GM23338 (cell line): ENCODE results near the gene SND1. TPM values are rescaled to one million over a fixed set of nuclear protein-coding genes. Genes with fewer than 3 reads are reported as not detected.

Source experiments
- ATAC-seq: fragments of 200-7000 bp; cut with Tn5 transposase; 3 replicates; pipeline ENCODE4 v1.9.1; 2020
- DNase-seq: peaks from one replicate; pipeline ENCODE4 v3.0.0-alpha.2; 2015; ENCODE audit warnings: low spot score
- H2AFZ ChIP-seq: fragments of 200-600 bp; sonication (generic); 2 replicates; pipeline ENCODE4 v1.8.0; 2016; ENCODE audit warnings: antibody characterized with exemption, mild to moderate bottlenecking, moderate library complexity
- H3F3A ChIP-seq: fragments of 200-600 bp; sonication (generic); replicated peaks from 2 replicates; pipeline ENCODE4 v1.8.0; 2017; ENCODE audit warnings: antibody characterized with exemption, mixed run types, low read depth
- H3K27ac ChIP-seq: fragments of 200-600 bp; sonication (generic); 2 replicates; pipeline ENCODE4 v1.6.1; 2016; ENCODE audit warnings: low read depth
- H3K27me3 ChIP-seq: fragments of 200-600 bp; sonication (generic); 2 replicates; pipeline ENCODE4 v1.8.0; 2016; ENCODE audit warnings: mild to moderate bottlenecking, mixed run types, moderate library complexity; ENCODE audit not compliant: insufficient read depth
- H3K36me3 ChIP-seq: fragments of 200-600 bp; sonication (generic); 2 replicates; pipeline ENCODE4 v1.8.0; 2016; ENCODE audit warnings: mild to moderate bottlenecking; ENCODE audit not compliant: insufficient read depth
- H3K4me1 ChIP-seq: fragments of 200-600 bp; sonication (generic); 2 replicates; pipeline ENCODE4 v1.8.0; 2016; ENCODE audit warnings: mild to moderate bottlenecking, moderate library complexity; ENCODE audit not compliant: insufficient read depth
- H3K4me2 ChIP-seq: fragments of 200-600 bp; sonication (generic); 2 replicates; pipeline ENCODE4 v1.7.1; 2017; ENCODE audit warnings: mixed run types
- H3K4me3 ChIP-seq: fragments of 200-600 bp; sonication (generic); 2 replicates; pipeline ENCODE4 v1.6.1; 2016; ENCODE audit warnings: mixed run types
- H3K79me2 ChIP-seq: fragments of 200-600 bp; sonication (generic); replicated peaks from 2 replicates; pipeline ENCODE4 v1.8.0; 2017; ENCODE audit warnings: mild to moderate bottlenecking; ENCODE audit not compliant: insufficient read depth
- H3K9me2 ChIP-seq: fragments of 200-600 bp; sonication (generic); 2 replicates; pipeline ENCODE4 v1.8.0; 2017; ENCODE audit not compliant: insufficient read depth
- H4K20me1 ChIP-seq: fragments of 200-600 bp; sonication (generic); replicated peaks from 2 replicates; pipeline ENCODE4 v1.8.0; 2017; ENCODE audit warnings: mild to moderate bottlenecking; ENCODE audit not compliant: insufficient read depth
- H3K27ac Mint-ChIP-seq: 2 replicates; pipeline ENCODE4 v1.8.0; 2020; ENCODE audit warnings: inconsistent platforms, mild to moderate bottlenecking, moderate library complexity, mixed read lengths
- H3K27me3 Mint-ChIP-seq: 3 replicates; pipeline ENCODE4 v1.8.0; 2022; ENCODE audit warnings: low read depth, mild to moderate bottlenecking, moderate library complexity, mixed read lengths, inconsistent platforms; ENCODE audit not compliant: insufficient read depth, poor library complexity
- H3K36me3 Mint-ChIP-seq: 3 replicates; pipeline ENCODE4 v1.8.0; 2021; ENCODE audit warnings: low read depth, mild to moderate bottlenecking, inconsistent platforms, moderate library complexity, mixed read lengths
- H3K4me1 Mint-ChIP-seq: 3 replicates; pipeline ENCODE4 v1.8.0; 2020; ENCODE audit warnings: mild to moderate bottlenecking, inconsistent platforms, mixed read lengths
- H3K4me3 Mint-ChIP-seq: 3 replicates; pipeline ENCODE4 v1.8.0; 2021; ENCODE audit warnings: moderate library complexity, mild to moderate bottlenecking, inconsistent platforms, mixed read lengths
- H3K9me3 Mint-ChIP-seq: 3 replicates; pipeline ENCODE4 v1.8.0; 2020; ENCODE audit warnings: moderate library complexity, mild to moderate bottlenecking, inconsistent platforms, mixed read lengths
- CREB1 ChIP-seq: fragments of 250-450 bp; sonication (Bioruptor Pico); IDR thresholded peaks from 2 replicates; pipeline ENCODE4 v1.5.0; 2020; ENCODE audit warnings: low read depth, mild to moderate bottlenecking, moderate library complexity
- EZH2 ChIP-seq: fragments of 200-600 bp; sonication (generic); IDR thresholded peaks from one replicate; pipeline ENCODE4 v1.8.0; 2017; ENCODE audit warnings: antibody characterized with exemption, mild to moderate bottlenecking, low read depth; ENCODE audit not compliant: unreplicated experiment
- NANOG ChIP-seq: IDR thresholded peaks from 2 replicates; pipeline ENCODE4 v1.6.1; 2016; ENCODE audit warnings: antibody characterized with exemption, borderline replicate concordance
- STAT1 ChIP-seq: IDR thresholded peaks from one replicate; pipeline ENCODE4 v1.6.1; 2016; ENCODE audit warnings: antibody characterized with exemption; ENCODE audit not compliant: unreplicated experiment
- ZNF331 ChIP-seq: fragments of 250-450 bp; sonication (Bioruptor Pico); IDR thresholded peaks from 2 replicates; pipeline ENCODE4 v1.5.0; 2020; ENCODE audit warnings: low read depth, mild to moderate bottlenecking, moderate library complexity
- polyA plus RNA-seq: library from polyadenylated mRNA; unstranded; fragments of >200 nt; fragmentation: Nextera tagmentation; extraction: Ambion mirVana; gene quantifications from 2 replicates; pipeline ENCODE4 v1.2.1, GENCODE V29; 2016
- total RNA-seq: library from RNA; depleted of rRNA; stranded (reverse); fragments of >200 nt; shearing (Covaris generic); gene quantifications from 2 replicates; pipeline ENCODE4 v1.2.3, GENCODE V29; 2014
- TF ChIP-seq, protein P1 (sequence below): IDR thresholded peaks from 2 replicates; pipeline ENCODE4 v1.6.1; 2016; ENCODE audit warnings: antibody characterized with exemption
- TF ChIP-seq, protein P2 (sequence below): fragments of 250-450 bp; sonication (Bioruptor Pico); IDR thresholded peaks from 2 replicates; pipeline ENCODE4 v1.5.0; 2020; ENCODE audit warnings: mild to moderate bottlenecking, moderate library complexity
- TF ChIP-seq, protein P3 (sequence below), 2 experiments: fragments of 200-600 bp in 1 of 2; sonication (generic) in 1 of 2; conservative IDR thresholded peaks; 2 replicates each; pipeline versions ENCODE4 v1.5.1 to v1.6.1; 2016 to 2017; ENCODE audit warnings: antibody characterized with exemption in 2 of 2, low read depth in 2 of 2, mild to moderate bottlenecking in 2 of 2, moderate library complexity in 1 of 2

The SND1 gene
- total and polyA plus RNA-seq, 2 experiments from 2014 or later, result 107 to 254 TPM

DNA sequence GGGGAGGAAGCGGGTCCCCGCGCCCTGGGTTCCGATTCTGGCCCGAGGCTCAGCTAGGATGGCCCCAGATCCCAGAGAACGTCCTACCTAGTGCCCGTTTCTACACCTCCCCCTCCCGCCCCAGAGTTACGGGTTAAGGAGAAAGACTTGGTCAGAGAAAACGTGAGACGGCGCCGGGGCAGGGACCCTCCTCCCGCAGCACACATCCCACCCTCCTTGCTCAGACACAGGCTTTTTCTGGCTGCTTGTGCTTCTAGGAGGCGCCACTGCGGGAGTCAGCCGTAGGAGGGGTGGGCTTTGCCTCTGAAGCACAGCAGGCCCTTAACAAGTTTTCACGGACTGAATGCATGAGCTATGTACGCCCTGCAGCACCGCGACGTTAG, 484.2 kb downstream of the SND1 start:
- Histone ChIP-seq H4K20me1 (no peaks in the 10 kb centered on the region), H3F3A (no peaks in the 10 kb centered on the region), H3K79me2 (no peaks in the 10 kb centered on the region), H3K4me3 (peak overlapping the region; percentile 77), H3K4me2 (peak overlapping the region; percentile 92), H3K9me2 (no peaks in the 10 kb centered on the region), H3K4me1 (peaks cover 11% of the 10 kb centered on the region; the same call in 1 of the 2 replicates), H3K36me3 (no peaks in the 10 kb centered on the region), H3K27me3 (peaks cover 62% of the 10 kb centered on the region), H3K27ac (no peak overlapping the region), H2AFZ (peak overlapping the region; percentile 98)
- Mint-ChIP-seq H3K4me1 (peaks cover 9% of the 10 kb centered on the region), H3K36me3 (peaks cover 8% of the 10 kb centered on the region), H3K9me3 (peaks cover 20% of the 10 kb centered on the region), H3K4me3 (peak overlapping the region; percentile 77), H3K27me3 (peaks cover 34% of the 10 kb centered on the region), H3K27ac (no peak overlapping the region)
- TF ChIP-seq, protein P1, sequence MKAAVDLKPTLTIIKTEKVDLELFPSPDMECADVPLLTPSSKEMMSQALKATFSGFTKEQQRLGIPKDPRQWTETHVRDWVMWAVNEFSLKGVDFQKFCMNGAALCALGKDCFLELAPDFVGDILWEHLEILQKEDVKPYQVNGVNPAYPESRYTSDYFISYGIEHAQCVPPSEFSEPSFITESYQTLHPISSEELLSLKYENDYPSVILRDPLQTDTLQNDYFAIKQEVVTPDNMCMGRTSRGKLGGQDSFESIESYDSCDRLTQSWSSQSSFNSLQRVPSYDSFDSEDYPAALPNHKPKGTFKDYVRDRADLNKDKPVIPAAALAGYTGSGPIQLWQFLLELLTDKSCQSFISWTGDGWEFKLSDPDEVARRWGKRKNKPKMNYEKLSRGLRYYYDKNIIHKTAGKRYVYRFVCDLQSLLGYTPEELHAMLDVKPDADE, result no peak
- TF ChIP-seq ZNF331 (CRISPR knock-in tag) (no peak), CREB1 (CRISPR knock-in tag) (no peak), NANOG (no peak), STAT1 (no peak), EZH2 (peak; percentile 35)
- TF ChIP-seq, protein P2, sequence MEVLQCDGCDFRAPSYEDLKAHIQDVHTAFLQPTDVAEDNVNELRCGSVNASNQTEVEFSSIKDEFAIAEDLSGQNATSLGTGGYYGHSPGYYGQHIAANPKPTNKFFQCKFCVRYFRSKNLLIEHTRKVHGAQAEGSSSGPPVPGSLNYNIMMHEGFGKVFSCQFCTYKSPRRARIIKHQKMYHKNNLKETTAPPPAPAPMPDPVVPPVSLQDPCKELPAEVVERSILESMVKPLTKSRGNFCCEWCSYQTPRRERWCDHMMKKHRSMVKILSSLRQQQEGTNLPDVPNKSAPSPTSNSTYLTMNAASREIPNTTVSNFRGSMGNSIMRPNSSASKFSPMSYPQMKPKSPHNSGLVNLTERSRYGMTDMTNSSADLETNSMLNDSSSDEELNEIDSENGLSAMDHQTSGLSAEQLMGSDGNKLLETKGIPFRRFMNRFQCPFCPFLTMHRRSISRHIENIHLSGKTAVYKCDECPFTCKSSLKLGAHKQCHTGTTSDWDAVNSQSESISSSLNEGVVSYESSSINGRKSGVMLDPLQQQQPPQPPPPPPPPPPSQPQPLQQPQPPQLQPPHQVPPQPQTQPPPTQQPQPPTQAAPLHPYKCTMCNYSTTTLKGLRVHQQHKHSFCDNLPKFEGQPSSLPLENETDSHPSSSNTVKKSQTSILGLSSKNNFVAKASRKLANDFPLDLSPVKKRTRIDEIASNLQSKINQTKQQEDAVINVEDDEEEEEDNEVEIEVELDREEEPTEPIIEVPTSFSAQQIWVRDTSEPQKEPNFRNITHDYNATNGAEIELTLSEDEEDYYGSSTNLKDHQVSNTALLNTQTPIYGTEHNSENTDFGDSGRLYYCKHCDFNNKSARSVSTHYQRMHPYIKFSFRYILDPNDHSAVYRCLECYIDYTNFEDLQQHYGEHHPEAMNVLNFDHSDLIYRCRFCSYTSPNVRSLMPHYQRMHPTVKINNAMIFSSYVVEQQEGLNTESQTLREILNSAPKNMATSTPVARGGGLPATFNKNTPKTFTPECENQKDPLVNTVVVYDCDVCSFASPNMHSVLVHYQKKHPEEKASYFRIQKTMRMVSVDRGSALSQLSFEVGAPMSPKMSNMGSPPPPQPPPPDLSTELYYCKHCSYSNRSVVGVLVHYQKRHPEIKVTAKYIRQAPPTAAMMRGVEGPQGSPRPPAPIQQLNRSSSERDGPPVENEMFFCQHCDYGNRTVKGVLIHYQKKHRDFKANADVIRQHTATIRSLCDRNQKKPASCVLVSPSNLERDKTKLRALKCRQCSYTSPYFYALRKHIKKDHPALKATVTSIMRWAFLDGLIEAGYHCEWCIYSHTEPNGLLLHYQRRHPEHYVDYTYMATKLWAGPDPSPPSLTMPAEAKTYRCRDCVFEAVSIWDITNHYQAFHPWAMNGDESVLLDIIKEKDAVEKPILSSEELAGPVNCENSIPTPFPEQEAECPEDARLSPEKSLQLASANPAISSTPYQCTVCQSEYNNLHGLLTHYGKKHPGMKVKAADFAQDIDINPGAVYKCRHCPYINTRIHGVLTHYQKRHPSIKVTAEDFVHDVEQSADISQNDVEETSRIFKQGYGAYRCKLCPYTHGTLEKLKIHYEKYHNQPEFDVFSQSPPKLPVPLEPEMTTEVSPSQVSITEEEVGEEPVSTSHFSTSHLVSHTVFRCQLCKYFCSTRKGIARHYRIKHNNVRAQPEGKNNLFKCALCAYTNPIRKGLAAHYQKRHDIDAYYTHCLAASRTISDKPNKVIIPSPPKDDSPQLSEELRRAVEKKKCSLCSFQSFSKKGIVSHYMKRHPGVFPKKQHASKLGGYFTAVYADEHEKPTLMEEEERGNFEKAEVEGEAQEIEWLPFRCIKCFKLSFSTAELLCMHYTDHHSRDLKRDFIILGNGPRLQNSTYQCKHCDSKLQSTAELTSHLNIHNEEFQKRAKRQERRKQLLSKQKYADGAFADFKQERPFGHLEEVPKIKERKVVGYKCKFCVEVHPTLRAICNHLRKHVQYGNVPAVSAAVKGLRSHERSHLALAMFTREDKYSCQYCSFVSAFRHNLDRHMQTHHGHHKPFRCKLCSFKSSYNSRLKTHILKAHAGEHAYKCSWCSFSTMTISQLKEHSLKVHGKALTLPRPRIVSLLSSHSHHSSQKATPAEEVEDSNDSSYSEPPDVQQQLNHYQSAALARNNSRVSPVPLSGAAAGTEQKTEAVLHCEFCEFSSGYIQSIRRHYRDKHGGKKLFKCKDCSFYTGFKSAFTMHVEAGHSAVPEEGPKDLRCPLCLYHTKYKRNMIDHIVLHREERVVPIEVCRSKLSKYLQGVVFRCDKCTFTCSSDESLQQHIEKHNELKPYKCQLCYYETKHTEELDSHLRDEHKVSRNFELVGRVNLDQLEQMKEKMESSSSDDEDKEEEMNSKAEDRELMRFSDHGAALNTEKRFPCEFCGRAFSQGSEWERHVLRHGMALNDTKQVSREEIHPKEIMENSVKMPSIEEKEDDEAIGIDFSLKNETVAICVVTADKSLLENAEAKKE (CRISPR knock-in tag), result no peak
- TF ChIP-seq, protein P3, sequence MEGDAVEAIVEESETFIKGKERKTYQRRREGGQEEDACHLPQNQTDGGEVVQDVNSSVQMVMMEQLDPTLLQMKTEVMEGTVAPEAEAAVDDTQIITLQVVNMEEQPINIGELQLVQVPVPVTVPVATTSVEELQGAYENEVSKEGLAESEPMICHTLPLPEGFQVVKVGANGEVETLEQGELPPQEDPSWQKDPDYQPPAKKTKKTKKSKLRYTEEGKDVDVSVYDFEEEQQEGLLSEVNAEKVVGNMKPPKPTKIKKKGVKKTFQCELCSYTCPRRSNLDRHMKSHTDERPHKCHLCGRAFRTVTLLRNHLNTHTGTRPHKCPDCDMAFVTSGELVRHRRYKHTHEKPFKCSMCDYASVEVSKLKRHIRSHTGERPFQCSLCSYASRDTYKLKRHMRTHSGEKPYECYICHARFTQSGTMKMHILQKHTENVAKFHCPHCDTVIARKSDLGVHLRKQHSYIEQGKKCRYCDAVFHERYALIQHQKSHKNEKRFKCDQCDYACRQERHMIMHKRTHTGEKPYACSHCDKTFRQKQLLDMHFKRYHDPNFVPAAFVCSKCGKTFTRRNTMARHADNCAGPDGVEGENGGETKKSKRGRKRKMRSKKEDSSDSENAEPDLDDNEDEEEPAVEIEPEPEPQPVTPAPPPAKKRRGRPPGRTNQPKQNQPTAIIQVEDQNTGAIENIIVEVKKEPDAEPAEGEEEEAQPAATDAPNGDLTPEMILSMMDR (conservative IDR thresholded peaks at IDR 0.05; ENCODE audit: low read depth in 2 of 2), result peak in 1 of 2 experiments; percentile 34; a peak in 2 of 4 replicates
- peak; percentile 74 for ATAC-seq
- peak; percentile 72 for DNase-seq
